ENCODE data around the gene IAH1.
"Not testable (repeated sequence)": the region's sequence is repeated elsewhere in the genome, so short reads cannot be mapped to it uniquely, and the experiment has no call there.

Gene IAH1

GRCh38 chr2:9473308-9473984 lies 905 bp upstream of the IAH1 start:
- DNase-seq (ENCODE audit: low read depth) = no peak

GRCh38 chr2:9473985-9474360 lies 378 bp upstream of the IAH1 start:
- peak; percentile 37 for DNase-seq (ENCODE audit: low read depth)

GRCh38 chr2:9477914-9478313 lies 3.6 kb downstream of the IAH1 start:
- no peak for DNase-seq (ENCODE audit: low read depth)

- DNase-seq (ENCODE audit: low read depth) = no peak
These were observed 4.2 kb downstream of the IAH1 start for GRCh38 chr2:9478526-9478925.

GRCh38 chr2:9480157-9480556 lies 5.8 kb downstream of the IAH1 start:
- DNase-seq (ENCODE audit: low read depth) = no peak

GRCh38 chr2:9483107-9483506 lies 8.8 kb downstream of the IAH1 start:
- no peak for DNase-seq (ENCODE audit: low read depth)

- DNase-seq (ENCODE audit: low read depth) = no peak
These were observed 10.2 kb downstream of the IAH1 start for GRCh38 chr2:9484533-9484932.

GRCh38 chr2:9488583-9489547 lies 14.5 kb downstream of the IAH1 start:
- peak; percentile 50 for DNase-seq (ENCODE audit: low read depth)

GRCh38 chr2:9490789-9491188 lies 16.4 kb downstream of the IAH1 start:
- no peak for DNase-seq (ENCODE audit: low read depth)

GRCh38 chr2:9492927-9493326 lies 18.6 kb downstream of the IAH1 start:
- no peak for DNase-seq (ENCODE audit: low read depth)

GRCh38 chr2:9493478-9493877 lies 19.1 kb downstream of the IAH1 start:
- DNase-seq (ENCODE audit: low read depth) = no peak

- DNase-seq (ENCODE audit: low read depth) = no peak
These were observed 19.7 kb downstream of the IAH1 start for GRCh38 chr2:9494081-9494480.

- no peak for DNase-seq (ENCODE audit: low read depth)
These were observed 22.7 kb downstream of the IAH1 start for GRCh38 chr2:9497017-9497416.

GRCh38 chr2:9498210-9498609 lies 23.9 kb downstream of the IAH1 start:
- DNase-seq (ENCODE audit: low read depth) = no peak

GRCh38 chr2:9508931-9509330 lies 34.6 kb downstream of the IAH1 start:
- no peak for DNase-seq (ENCODE audit: low read depth)

GRCh38 chr2:9513946-9514345 lies 39.6 kb downstream of the IAH1 start:
- not testable (repeated sequence) for DNase-seq (ENCODE audit: low read depth)

GRCh38 chr2:9517118-9517782 lies 42.9 kb downstream of the IAH1 start:
- no peak for DNase-seq (ENCODE audit: low read depth)

- peak; percentile 19 for DNase-seq (ENCODE audit: low read depth)
These were observed 43.8 kb downstream of the IAH1 start for GRCh38 chr2:9518163-9518562.

GRCh38 chr2:9518780-9519179 lies 44.4 kb downstream of the IAH1 start:
- DNase-seq (ENCODE audit: low read depth) = no peak

- DNase-seq (ENCODE audit: low read depth) = peak; percentile 65
These were observed 44.9 kb downstream of the IAH1 start for GRCh38 chr2:9519250-9519649.

- DNase-seq (ENCODE audit: low read depth) = no peak
These were observed 49.9 kb downstream of the IAH1 start for GRCh38 chr2:9524291-9524690.

- DNase-seq (ENCODE audit: low read depth) = no peak
These were observed 50.9 kb downstream of the IAH1 start for GRCh38 chr2:9525266-9525665.

All from amniotic epithelial cell (primary cell).